ENCODE results near the gene PYDC2.
"Not testable (repeated sequence)": the region's sequence is repeated elsewhere in the genome, so short reads cannot be mapped to it uniquely, and the experiment has no call there.

PYDC2 gene

DNA sequence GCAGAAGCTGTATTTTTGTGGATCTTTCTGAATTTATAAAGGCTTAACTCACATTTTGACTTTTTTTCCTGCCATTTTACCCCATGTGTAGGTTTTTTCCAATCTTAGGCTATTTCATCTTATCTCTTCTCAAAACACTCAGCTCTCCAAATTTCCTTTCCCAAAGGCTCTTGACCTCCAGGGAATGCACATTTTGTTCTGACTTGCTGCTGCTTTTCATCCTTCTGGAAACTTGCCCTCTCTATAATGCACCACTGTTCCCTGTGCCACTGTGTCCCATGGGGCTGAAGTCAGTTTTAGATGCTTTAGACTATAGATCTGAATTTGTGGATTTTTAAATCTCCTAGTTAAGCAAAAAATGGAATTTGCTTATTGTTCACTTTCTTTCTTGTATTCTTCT is 9.1 kb downstream of the PYDC2 start:
- ATAC-seq: no peak
- DNase-seq: no peak

DNA sequence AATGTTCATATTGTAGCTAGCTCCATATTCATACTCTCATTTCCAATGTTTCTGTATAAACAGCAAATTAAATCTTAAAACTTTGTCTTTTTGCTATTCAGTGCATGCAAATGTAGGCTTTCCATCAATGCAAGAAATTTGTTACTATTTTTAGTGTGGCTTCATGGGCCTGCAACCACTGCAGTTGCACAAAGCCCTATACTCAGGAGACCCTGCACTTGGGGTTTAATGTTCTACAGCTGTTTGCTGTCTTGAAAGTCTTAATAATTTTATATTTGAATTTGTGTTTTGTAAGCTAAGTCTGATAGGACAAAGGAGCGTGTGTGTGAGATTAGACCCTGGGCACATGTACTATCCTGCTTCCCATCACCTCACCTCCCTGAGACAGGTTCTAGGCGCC is 9.6 kb downstream of the PYDC2 start:
- ATAC-seq (no peak), DNase-seq (no peak)

GRCh38 chr3:191473661-191474198 is 12.8 kb downstream of the PYDC2 start:
- DNase-seq (no peak), ATAC-seq (no peak)

DNA sequence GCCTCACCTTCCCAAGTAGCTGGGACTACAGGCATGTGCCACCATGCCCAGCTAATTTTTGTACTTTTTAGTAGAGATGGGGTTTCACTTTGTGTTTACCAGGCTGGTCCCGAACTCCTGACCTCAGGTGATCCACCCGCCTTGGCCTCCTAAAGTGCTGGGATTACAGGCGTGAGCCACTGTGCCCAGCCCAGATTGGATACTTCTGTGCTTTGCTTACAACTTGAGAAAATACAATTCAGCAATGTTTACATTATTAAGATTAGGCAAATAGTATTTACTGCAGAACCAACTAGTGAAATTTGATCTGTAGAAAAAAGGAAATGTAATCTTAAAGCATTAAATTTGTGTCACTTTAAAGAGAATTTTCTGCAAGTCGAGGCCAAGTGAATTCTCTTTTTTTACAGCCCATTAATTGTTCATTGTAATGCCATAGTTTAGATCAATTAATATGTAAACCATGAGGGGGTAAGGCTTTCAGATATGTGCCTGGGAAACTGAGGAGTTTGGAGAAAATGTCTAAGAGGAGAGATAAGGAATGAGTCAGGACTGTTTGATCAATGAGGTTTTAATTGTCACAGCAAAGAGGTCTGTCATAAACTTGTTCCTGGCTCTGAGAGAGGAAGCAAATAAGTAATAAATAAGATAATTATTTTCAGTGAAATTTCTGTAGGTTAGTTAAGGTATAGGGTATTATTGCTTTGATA is 15.3 kb downstream of the PYDC2 start:
- ATAC-seq: no peak
- no peak for DNase-seq

- ATAC-seq, DNase-seq: not testable (repeated sequence)
Measured at GRCh38 chr3:191483994-191484393, 23.0 kb downstream of the PYDC2 start.

DNA sequence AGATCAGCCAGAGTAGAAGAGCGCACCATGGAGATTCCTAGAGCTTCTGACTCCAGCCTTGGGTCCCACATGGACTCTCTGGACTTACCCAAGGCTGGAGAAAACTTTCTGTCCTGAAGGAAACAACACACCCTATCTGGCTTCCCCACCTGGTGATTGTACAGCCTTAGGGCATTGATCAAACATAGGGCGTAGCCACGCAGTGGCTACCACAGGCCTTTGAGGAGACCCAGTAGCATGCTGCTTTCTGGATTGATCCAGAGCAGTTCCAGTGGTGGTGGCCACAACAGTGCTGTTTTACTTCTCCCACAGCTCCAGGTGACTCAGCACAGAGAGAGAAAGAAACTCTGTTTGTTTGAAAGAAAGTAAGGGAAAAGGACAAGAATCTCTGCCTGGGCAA is 23.5 kb downstream of the PYDC2 start:
- no peak for ATAC-seq
- no peak for DNase-seq

DNA sequence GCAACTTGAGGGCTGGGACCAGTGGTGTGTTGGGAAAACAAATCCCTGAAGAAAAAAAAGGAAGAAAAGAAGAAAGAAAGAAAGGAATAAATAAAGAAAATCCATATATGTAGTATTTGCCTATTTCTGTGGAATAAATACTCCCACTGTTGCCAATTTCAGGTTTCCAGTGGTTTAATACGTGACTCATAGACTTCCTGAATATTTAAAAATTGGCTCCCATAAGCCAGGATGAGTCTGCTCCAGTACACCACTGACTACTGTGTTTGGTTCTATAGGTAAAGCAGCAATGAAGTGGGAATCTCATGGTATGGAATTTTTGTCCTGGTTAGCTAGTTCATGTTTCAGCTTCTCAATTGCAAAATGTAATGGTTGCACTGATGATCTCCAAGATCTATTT is 31.6 kb downstream of the PYDC2 start:
- ATAC-seq (no peak), DNase-seq (no peak)

GRCh38 chr3:191493336-191493735 is 32.4 kb downstream of the PYDC2 start:
- ATAC-seq: no peak
- no peak for DNase-seq

- no peak for ATAC-seq
- no peak for DNase-seq
Measured at GRCh38 chr3:191499307-191500080, 38.5 kb downstream of the PYDC2 start.

DNA sequence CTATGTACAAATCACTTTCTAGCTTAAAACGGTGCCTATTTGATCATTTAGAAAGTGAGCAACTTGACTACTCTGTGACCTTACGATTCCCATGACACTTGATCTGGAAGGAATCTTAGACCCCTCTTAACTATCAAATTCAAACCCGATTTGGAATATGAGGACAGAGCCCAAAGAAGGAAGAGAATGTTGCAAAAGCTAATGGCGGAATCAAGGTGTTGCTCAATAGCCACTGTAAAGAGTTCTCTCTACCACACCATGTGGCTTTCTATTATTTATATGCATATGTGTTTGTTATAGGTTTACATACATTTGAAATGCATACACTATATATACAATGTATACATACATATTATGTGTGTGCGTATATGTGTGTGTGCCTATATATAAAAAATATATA is 39.9 kb downstream of the PYDC2 start:
- ATAC-seq: no peak
- DNase-seq: no peak

DNA sequence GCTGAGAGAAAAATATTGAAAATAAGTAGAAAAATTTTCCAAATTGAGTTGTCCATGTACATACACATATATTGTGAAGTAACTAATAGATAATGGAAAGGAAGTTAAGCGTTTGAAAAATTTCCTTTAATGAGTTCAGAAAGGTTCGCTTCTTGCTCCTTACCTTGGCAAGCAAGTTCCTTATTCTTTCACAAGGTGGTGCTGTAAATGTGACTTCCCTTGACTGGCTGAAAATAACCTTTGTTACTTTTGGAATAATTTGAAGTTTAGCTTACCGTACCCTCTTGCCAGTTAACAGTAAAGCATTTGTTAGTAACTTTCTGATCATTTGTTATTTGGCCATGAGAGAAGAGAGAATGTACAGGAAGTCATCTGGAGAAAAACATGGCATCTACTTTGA is 41.6 kb downstream of the PYDC2 start:
- ATAC-seq (no peak), DNase-seq (no peak)

GRCh38 chr3:191509078-191509477 is 48.1 kb downstream of the PYDC2 start:
- no peak for DNase-seq
- no peak for ATAC-seq

All from stimulated activated naive CD8-positive, alpha-beta T cell treated with anti-CD3 and anti-CD28 coated beads, Interleukin-15, Interleukin-2, amounts not matched to agents 100 U/mL and 50 U/mL, for 24 hours (primary cell).